PC-9 (cell line): ENCODE measurements around the gene B4GALNT3.

Source experiments
- EZH2 ChIP-seq: fragments of 200-600 bp; sonication (generic); IDR thresholded peaks from 2 replicates; pipeline ENCODE4 v1.8.0; 2017; ENCODE audit warnings: antibody characterized with exemption, low read depth
- TF ChIP-seq, protein P1 (sequence below): fragments of 200-600 bp; sonication (generic); conservative IDR thresholded peaks from 2 replicates; pipeline ENCODE4 v1.6.1; 2017; ENCODE audit warnings: mixed run types, antibody characterized with exemption, mild to moderate bottlenecking, moderate library complexity

DNA sequence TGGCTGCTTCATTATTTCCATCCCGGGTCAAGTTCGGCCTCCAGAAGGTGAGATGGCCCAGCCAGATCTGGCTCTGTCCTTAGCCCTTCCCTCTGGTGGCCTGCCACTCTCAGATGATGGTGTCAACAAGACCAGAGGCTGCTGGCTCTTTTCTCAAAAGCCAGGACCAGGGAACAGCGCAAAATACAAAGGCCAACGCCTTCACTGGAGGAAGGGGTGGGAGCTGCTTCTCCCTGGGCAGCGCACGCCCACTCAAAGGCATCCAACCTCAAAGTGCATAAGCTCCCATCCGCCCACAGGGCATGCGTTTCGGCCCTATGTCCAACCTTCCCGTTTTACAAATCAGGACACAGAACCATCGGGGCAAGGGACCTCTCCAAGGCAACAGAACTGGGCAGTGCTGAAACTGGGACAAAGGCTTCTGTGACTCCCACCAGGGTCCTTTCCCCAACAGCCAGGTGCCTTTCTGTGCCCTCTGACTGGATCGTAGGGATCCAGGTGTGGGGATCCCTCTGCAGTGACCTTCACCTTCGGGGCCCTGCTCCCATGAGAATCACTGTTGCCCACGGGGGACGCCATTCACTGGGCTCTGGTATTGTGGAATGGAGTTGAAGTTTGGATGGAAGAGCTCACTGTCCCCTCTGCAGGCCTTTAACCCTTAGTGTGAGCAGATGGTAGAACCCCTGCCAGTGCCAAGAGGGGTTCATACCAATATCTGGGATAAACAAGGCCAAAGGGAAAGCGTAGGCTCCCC, 126.8 kb downstream of the B4GALNT3 start:
- TF ChIP-seq, protein P1, sequence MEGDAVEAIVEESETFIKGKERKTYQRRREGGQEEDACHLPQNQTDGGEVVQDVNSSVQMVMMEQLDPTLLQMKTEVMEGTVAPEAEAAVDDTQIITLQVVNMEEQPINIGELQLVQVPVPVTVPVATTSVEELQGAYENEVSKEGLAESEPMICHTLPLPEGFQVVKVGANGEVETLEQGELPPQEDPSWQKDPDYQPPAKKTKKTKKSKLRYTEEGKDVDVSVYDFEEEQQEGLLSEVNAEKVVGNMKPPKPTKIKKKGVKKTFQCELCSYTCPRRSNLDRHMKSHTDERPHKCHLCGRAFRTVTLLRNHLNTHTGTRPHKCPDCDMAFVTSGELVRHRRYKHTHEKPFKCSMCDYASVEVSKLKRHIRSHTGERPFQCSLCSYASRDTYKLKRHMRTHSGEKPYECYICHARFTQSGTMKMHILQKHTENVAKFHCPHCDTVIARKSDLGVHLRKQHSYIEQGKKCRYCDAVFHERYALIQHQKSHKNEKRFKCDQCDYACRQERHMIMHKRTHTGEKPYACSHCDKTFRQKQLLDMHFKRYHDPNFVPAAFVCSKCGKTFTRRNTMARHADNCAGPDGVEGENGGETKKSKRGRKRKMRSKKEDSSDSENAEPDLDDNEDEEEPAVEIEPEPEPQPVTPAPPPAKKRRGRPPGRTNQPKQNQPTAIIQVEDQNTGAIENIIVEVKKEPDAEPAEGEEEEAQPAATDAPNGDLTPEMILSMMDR: no peak
- TF ChIP-seq EZH2: no peak
